ENCODE measurements around the gene IP6K2.
A peak's percentile ranks its signal among the peaks of the same experiment; 100 is the strongest.

The IP6K2 gene

GRCh38 chr3:48708481-48708889 lies 8.5 kb downstream of the IP6K2 start:
- Mint-ChIP-seq H3K27ac (peak overlapping the region; percentile 54), H3K27me3 (no peaks in the 10 kb centered on the region), H3K36me3 (ENCODE audit: low read depth) (peaks cover 37% of the 10 kb centered on the region), H3K4me1 (peaks cover 55% of the 10 kb centered on the region), H3K9me3 (no peaks in the 10 kb centered on the region), H3K4me3 (no peak overlapping the region)
- DNase-seq, result no peak
- peak; percentile 64 for ATAC-seq

DNA sequence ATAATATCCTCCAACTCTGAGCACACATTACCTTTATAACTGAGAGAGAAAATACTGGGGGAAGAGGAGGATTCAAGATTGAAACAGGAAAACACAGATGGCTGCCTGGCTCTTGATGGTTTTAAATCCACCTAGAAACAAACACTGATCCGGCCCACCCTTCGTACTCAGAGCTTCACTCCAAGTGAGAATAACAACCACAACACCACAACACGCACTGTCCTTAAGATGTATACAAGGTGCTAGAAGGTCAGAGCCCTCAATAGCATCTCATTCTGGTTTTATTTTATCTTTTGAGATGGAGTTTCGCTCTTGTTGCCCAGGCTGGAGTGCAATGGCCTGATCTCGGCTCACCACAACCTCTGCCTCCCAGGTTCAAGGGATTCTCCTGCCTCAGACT lies 9.9 kb downstream of the IP6K2 start:
- no peak overlapping the region for H3K27ac Mint-ChIP-seq
- peaks cover 43% of the 10 kb centered on the region for H3K36me3 Mint-ChIP-seq (ENCODE audit: low read depth)

DNA sequence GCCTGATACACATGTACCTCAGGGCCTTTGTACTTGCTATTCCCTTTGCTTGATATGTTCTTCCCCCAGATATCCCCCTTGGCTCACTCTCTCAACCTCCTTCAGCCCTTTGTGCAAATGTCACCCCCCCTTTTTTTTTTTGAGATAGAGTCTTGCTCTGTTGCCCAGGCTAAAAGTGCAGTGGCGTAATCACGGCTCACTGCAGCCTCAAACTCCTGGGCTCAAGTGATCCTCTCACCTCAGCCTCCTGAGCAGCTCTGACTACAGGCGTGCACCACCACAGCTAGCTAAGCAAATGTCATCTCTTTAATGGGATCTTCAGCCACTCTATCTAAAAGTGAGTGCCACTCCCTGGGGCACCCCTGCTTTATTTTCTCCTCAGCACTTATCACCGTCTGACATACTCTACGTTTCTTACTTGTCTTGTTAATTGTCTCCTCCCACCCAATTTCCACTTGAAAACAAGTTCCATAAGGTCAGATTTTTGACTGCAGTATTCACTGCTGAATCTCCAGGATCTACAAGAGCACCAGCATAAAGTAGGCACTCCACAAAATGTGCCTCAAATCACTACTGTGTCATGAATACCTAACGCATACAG lies 14.6 kb downstream of the IP6K2 start:
- H3K27me3 Mint-ChIP-seq, result no peaks in the 10 kb centered on the region
- peaks cover 29% of the 10 kb centered on the region for H3K36me3 Mint-ChIP-seq (ENCODE audit: low read depth)
- ATAC-seq (no peak), DNase-seq (no peak)
- H3K4me3 Mint-ChIP-seq, result no peak overlapping the region
- H3K27ac Mint-ChIP-seq, result peak overlapping the region; percentile 8
- H3K9me3 Mint-ChIP-seq, result no peaks in the 10 kb centered on the region
- peaks cover 39% of the 10 kb centered on the region for H3K4me1 Mint-ChIP-seq

More for the DNA sequence above, 9.9 kb downstream of the IP6K2 start:
- no peak for ATAC-seq
- no peaks in the 10 kb centered on the region for H3K27me3 Mint-ChIP-seq
- H3K4me1 Mint-ChIP-seq, result peaks cover 56% of the 10 kb centered on the region
- H3K9me3 Mint-ChIP-seq, result no peaks in the 10 kb centered on the region
- no peak overlapping the region for H3K4me3 Mint-ChIP-seq
- no peak for DNase-seq

GRCh38 chr3:48700731-48701405 lies 16.2 kb downstream of the IP6K2 start:
- no peak overlapping the region for H3K27ac Mint-ChIP-seq

DNA sequence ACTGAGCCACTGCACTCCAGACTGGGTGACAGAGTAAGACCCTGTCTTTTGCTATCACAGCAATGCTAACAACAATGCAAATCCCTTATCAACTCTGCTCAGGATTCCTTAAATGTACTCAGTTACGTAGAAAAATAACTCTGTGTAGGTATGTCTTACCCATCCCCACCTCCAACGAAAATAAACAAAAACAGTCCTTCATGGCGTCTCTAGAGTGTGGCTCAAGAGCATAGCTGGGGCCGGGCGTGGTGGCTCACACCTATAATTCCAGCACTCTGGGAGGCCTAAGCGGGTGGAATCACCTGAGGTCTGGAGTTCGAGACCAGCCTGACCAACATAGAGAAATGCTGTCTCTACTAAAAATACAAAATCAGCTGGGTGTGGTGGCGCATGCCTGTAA lies 18.1 kb downstream of the IP6K2 start:
- Mint-ChIP-seq H3K4me3 (no peak overlapping the region), H3K9me3 (no peaks in the 10 kb centered on the region), H3K36me3 (ENCODE audit: low read depth) (peaks cover 25% of the 10 kb centered on the region), H3K27ac (no peak overlapping the region), H3K27me3 (no peaks in the 10 kb centered on the region), H3K4me1 (peaks cover 37% of the 10 kb centered on the region)
- ATAC-seq (no peak), DNase-seq (no peak)

More at GRCh38 chr3:48700731-48701405, 16.2 kb downstream of the IP6K2 start:
- no peaks in the 10 kb centered on the region for H3K9me3 Mint-ChIP-seq
- peaks cover 27% of the 10 kb centered on the region for H3K36me3 Mint-ChIP-seq (ENCODE audit: low read depth)
- ATAC-seq (no peak), DNase-seq (no peak)
- H3K27me3 Mint-ChIP-seq, result no peaks in the 10 kb centered on the region
- H3K4me3 Mint-ChIP-seq, result no peak overlapping the region
- peaks cover 42% of the 10 kb centered on the region for H3K4me1 Mint-ChIP-seq

GRCh38 chr3:48697952-48698351 lies 19.1 kb downstream of the IP6K2 start:
- ATAC-seq (no peak), DNase-seq (no peak)
- H3K9me3 Mint-ChIP-seq, result no peaks in the 10 kb centered on the region
- H3K27ac Mint-ChIP-seq, result no peak overlapping the region
- peaks cover 24% of the 10 kb centered on the region for H3K36me3 Mint-ChIP-seq (ENCODE audit: low read depth)
- H3K27me3 Mint-ChIP-seq, result no peaks in the 10 kb centered on the region
- H3K4me1 Mint-ChIP-seq, result peaks cover 34% of the 10 kb centered on the region
- H3K4me3 Mint-ChIP-seq, result no peak overlapping the region

DNA sequence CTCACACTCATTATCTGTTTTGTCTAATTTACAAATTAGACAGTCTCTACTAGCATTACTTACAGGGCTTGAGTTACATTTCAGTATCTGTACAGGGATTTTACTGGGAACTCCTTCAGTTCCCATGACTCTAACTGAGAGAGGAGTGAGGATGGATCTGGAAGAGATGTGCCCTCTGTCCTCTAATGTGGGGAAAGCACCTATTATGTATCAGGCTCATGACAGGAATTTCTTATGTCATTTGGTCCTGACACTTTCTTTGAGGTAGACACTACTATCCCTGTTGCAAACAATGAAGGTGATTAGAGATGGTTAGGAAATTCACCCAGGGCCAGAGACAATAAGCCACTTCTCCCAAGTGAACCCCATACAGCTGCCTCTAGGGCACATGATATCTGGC lies 20.4 kb downstream of the IP6K2 start:
- Mint-ChIP-seq H3K27ac (peak overlapping the region; percentile 0), H3K4me3 (no peak overlapping the region), H3K27me3 (no peaks in the 10 kb centered on the region), H3K9me3 (no peaks in the 10 kb centered on the region), H3K36me3 (ENCODE audit: low read depth) (peaks cover 27% of the 10 kb centered on the region), H3K4me1 (peaks cover 25% of the 10 kb centered on the region)
- DNase-seq (no peak), ATAC-seq (no peak)

DNA sequence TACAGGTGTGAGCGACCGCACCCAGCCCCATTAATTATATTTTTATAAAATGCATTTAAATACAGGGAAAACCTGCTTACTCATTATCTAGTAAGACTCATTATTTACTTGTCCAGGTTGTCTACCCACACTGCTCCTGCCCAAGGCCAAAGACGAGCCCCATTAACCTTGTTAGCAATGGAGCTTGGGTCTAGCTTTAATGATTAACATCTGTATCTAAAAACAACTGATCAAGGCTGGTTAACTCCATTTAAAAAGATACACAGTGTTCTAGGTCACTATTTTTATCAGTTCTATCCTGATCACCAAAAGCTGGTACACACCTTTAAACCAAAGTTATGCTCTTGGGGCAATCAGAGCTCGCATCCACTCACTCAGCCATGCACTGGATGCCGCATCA lies 20.9 kb downstream of the IP6K2 start:
- H3K4me1 Mint-ChIP-seq, result peaks cover 23% of the 10 kb centered on the region
- ATAC-seq (no peak), DNase-seq (no peak)
- H3K36me3 Mint-ChIP-seq (ENCODE audit: low read depth), result peaks cover 30% of the 10 kb centered on the region
- H3K9me3 Mint-ChIP-seq, result no peaks in the 10 kb centered on the region
- no peaks in the 10 kb centered on the region for H3K27me3 Mint-ChIP-seq
- no peak overlapping the region for H3K4me3 Mint-ChIP-seq
- peak overlapping the region; percentile 0 for H3K27ac Mint-ChIP-seq

GRCh38 chr3:48695393-48695753 lies 21.6 kb downstream of the IP6K2 start:
- no peaks in the 10 kb centered on the region for H3K9me3 Mint-ChIP-seq
- peaks cover 20% of the 10 kb centered on the region for H3K4me1 Mint-ChIP-seq
- H3K36me3 Mint-ChIP-seq (ENCODE audit: low read depth), result peaks cover 33% of the 10 kb centered on the region
- DNase-seq, result no peak
- H3K27ac Mint-ChIP-seq, result no peak overlapping the region
- ATAC-seq, result no peak
- H3K4me3 Mint-ChIP-seq, result no peak overlapping the region
- no peaks in the 10 kb centered on the region for H3K27me3 Mint-ChIP-seq

DNA sequence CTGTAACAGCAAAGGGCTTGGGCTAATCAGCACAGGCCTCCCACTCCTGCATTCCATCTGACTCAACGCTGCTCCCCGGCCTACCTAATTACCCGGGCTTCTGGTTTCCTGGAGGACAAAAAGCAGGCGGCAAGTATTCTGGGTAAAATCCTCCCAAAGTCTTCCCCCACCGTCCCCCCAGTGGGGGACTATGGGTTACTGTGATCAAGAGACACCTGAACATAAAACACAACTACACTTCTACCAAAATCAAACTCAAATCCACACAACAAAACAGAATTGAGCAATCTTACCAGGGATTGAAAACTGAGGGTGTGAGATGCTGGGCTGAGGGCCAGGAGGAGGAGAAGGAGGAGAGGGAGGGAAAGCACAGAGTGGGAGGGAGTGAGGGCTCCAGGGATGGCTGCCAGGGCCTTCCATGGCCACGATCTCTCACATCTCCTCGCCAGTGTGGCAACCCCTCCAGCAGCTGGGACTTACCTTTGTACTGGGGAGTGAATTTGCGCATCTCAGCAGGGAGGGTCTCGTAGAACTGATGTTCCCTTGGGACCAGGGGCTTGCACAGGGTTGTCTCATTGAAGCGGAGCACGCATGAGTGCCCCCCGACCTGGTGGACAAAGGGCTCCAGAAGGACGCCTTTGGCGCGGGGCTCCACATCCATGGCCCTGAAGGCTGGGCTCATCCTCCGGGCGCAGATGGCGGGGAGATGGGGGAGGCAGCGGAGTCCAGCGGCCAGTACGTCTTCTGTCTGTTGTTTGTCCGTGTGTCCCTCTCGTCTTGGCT lies 22.2 kb downstream of the IP6K2 start:
- Mint-ChIP-seq H3K4me1 (peaks cover 16% of the 10 kb centered on the region), H3K27me3 (no peaks in the 10 kb centered on the region), H3K4me3 (no peak overlapping the region), H3K36me3 (ENCODE audit: low read depth) (peaks cover 36% of the 10 kb centered on the region), H3K27ac (peak overlapping the region; percentile 73), H3K9me3 (no peaks in the 10 kb centered on the region)
- ATAC-seq, result no peak
- DNase-seq, result no peak

DNA sequence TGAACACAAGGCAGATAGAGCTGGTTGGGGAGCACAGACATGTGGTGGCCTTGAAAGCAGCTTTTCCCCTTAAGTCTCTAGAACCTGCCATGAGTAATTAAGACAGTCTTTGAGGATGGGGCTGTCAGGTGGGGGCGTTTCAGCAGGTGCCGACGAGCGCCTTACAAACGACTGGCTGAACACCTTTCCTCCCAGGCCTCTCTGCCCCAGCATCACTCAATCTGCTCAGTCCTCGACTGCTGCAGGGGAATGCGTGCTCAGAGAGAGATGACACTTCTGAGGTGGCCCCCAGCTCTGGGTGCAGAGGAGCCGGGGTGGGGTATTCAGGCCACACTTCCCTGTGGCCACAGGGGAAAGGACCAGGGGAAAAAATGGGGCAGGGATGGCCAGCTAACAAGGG lies 23.2 kb downstream of the IP6K2 start:
- peaks cover 12% of the 10 kb centered on the region for H3K4me1 Mint-ChIP-seq
- H3K36me3 Mint-ChIP-seq (ENCODE audit: low read depth), result peaks cover 29% of the 10 kb centered on the region
- H3K9me3 Mint-ChIP-seq, result no peaks in the 10 kb centered on the region
- ATAC-seq (no peak), DNase-seq (no peak)
- no peak overlapping the region for H3K27ac Mint-ChIP-seq
- no peaks in the 10 kb centered on the region for H3K27me3 Mint-ChIP-seq
- H3K4me3 Mint-ChIP-seq, result no peak overlapping the region

- no peak overlapping the region for H3K27ac Mint-ChIP-seq
- ATAC-seq (peak; percentile 19), DNase-seq (no peak)
- no peak overlapping the region for H3K4me3 Mint-ChIP-seq
- peaks cover 29% of the 10 kb centered on the region for H3K36me3 Mint-ChIP-seq (ENCODE audit: low read depth)
- H3K9me3 Mint-ChIP-seq, result no peaks in the 10 kb centered on the region
- H3K4me1 Mint-ChIP-seq, result peaks cover 9% of the 10 kb centered on the region
- H3K27me3 Mint-ChIP-seq, result no peaks in the 10 kb centered on the region
Observed at GRCh38 chr3:48692551-48692950, 24.5 kb downstream of the IP6K2 start.

DNA sequence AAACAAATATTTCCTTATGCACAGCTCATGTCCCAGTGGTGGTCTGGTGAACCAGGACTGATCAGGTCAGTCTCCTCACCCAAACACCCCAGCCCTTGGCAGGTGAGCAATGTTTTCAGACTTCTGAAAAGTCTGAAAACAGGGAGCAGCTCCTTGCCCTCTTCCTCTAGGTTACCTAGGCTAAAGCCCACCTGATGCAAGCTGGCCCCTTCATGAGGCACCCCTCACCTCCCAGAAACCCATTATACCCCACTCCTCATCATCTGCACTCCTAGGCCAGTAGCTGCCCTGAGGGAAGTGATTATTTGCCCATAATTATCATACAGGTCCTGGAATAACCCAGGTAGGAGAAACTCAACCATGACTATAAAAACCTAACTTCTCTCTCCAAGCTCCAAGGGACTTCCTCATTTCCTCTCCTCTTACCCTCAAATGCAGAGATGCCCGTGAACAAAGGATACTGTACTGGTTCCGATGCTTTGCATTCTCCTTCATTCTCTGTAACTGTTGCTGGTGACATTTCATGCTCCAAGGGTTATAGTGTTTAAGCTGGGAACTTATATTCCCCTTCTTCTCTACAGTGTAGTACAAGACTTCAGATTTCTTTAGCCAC lies 26.1 kb downstream of the IP6K2 start:
- no peak for ATAC-seq
- Mint-ChIP-seq H3K27ac (no peak overlapping the region), H3K4me1 (peaks cover 6% of the 10 kb centered on the region), H3K27me3 (no peaks in the 10 kb centered on the region), H3K36me3 (ENCODE audit: low read depth) (peaks cover 31% of the 10 kb centered on the region), H3K9me3 (no peaks in the 10 kb centered on the region), H3K4me3 (no peak overlapping the region)
- DNase-seq, result no peak

DNA sequence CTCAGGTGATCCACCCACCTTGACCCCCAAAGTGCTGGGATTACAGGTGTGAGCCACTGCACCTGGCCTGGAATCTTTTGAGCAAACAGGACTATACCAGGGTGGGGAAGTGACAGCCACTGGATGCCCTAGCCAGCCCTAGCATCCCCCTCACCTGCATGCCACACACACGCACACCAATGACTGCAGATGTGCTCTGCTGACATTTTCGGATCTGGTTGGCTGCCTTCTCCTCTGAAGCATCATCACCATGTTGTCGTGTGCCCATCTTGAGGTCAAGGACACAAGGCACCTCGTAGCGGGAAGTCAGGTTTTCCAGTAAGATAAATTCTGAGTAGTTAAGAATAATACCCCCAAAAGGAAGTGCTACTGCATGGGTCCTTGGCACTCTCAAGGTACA lies 27.6 kb downstream of the IP6K2 start:
- no peaks in the 10 kb centered on the region for H3K27me3 Mint-ChIP-seq

GRCh38 chr3:48688737-48689075 lies 28.3 kb downstream of the IP6K2 start:
- ATAC-seq (no peak), DNase-seq (no peak)
- Mint-ChIP-seq H3K4me1 (peaks cover 15% of the 10 kb centered on the region), H3K27me3 (no peaks in the 10 kb centered on the region), H3K36me3 (ENCODE audit: low read depth) (peaks cover 30% of the 10 kb centered on the region), H3K27ac (no peak overlapping the region), H3K4me3 (no peak overlapping the region), H3K9me3 (no peaks in the 10 kb centered on the region)

More for the DNA sequence above, 27.6 kb downstream of the IP6K2 start:
- Mint-ChIP-seq H3K9me3 (no peaks in the 10 kb centered on the region), H3K36me3 (ENCODE audit: low read depth) (peaks cover 30% of the 10 kb centered on the region), H3K4me3 (no peak overlapping the region), H3K27ac (no peak overlapping the region), H3K4me1 (peaks cover 9% of the 10 kb centered on the region)
- no peak for DNase-seq
- no peak for ATAC-seq

All from activated naive CD8-positive, alpha-beta T cell treated with anti-CD3 and anti-CD28 coated beads, Interleukin-2, amount 50 U/mL, for 24 hours (primary cell).